Natural killer cell (primary cell): ENCODE data around the gene CKLF. TPM values are rescaled to one million over a fixed set of nuclear protein-coding genes. Genes with fewer than 3 reads are reported as not detected.

Source experiments
- ATAC-seq, 3 donors: fragments of 150-1000 bp in 2 of 3; fragments of 200-7000 bp in 1 of 3; cut with Tn5 transposase; 1 replicate in 1 of 3; 2 replicates in 2 of 3; pipeline ENCODE4 v1.10.0; 2021; ENCODE audit warnings: mild to moderate bottlenecking in 2 of 3, moderate library complexity in 2 of 3
- DNase-seq, 2 donors: peaks; one replicate each; pipeline versions ENCODE4 v3.0.0 to v3.0.0-alpha.2; 2013 to 2021; ENCODE audit warnings: mixed read lengths in 1 of 2
- H3K27ac ChIP-seq: one replicate; pipeline ENCODE4 v1.5.1; 2013; ENCODE audit warnings: mild to moderate bottlenecking, low read length
- H3K27me3 ChIP-seq: one replicate; pipeline ENCODE4 v1.6.1; 2013; ENCODE audit warnings: low read length; ENCODE audit not compliant: control insufficient read depth, insufficient read depth
- H3K36me3 ChIP-seq: one replicate; pipeline ENCODE4 v1.6.1; 2013; ENCODE audit warnings: low read length; ENCODE audit not compliant: control insufficient read depth, insufficient read depth
- H3K4me1 ChIP-seq: one replicate; pipeline ENCODE4 v1.6.1; 2013; ENCODE audit warnings: low read length; ENCODE audit not compliant: control insufficient read depth, insufficient read depth
- H3K4me3 ChIP-seq: one replicate; pipeline ENCODE4 v1.5.1; 2013; ENCODE audit warnings: low read length
- H3K9me3 ChIP-seq: one replicate; pipeline ENCODE4 v1.6.1; 2013; ENCODE audit warnings: low read length; ENCODE audit not compliant: control insufficient read depth, insufficient read depth
- H3K27ac Mint-ChIP-seq, 2 donors: one replicate each; pipeline ENCODE4 v1.8.0; 2022; ENCODE audit warnings: mild to moderate bottlenecking in 2 of 2, mixed read lengths in 2 of 2, moderate library complexity in 1 of 2
- H3K27me3 Mint-ChIP-seq, 2 donors: one replicate each; pipeline ENCODE4 v1.8.0; 2022; ENCODE audit warnings: low read depth in 2 of 2, mixed read lengths in 2 of 2
- H3K36me3 Mint-ChIP-seq: one replicate; pipeline ENCODE4 v1.8.0; 2022; ENCODE audit warnings: mixed read lengths
- H3K4me1 Mint-ChIP-seq, 2 donors: one replicate each; pipeline ENCODE4 v1.8.0; 2022; ENCODE audit warnings: mixed read lengths in 2 of 2
- H3K4me3 Mint-ChIP-seq: one replicate; pipeline ENCODE4 v1.8.0; 2022; ENCODE audit warnings: mild to moderate bottlenecking, moderate library complexity, mixed read lengths
- H3K9me3 Mint-ChIP-seq, 2 donors: one replicate each; pipeline ENCODE4 v1.8.0; 2022; ENCODE audit warnings: mixed read lengths in 2 of 2
- WGBS: methylation state at CpG from one replicate; pipeline ENCODE4 v1.1.7; 2013; ENCODE audit warnings: missing lambda C conversion rate; ENCODE audit not compliant: insufficient coverage; 5-methylcytosine and 5-hydroxymethylcytosine counted together
- intact Hi-C: fragments of 100-400 bp; cut with micrococcal nuclease; formaldehyde crosslinking; loops from one replicate; pipeline ENCODE4 v1.14.2; 2022
- total RNA-seq, 4 donors: library from RNA; stranded (reverse); fragments of 120-200 nt in 1 of 4; gene quantifications; one replicate each; pipeline versions ENCODE4 v1.2.3 to v1.2.4, GENCODE V29; 2013 to 2022
- TF ChIP-seq, protein P1 (sequence below): fragments of 200-600 bp; IDR thresholded peaks from one replicate; pipeline ENCODE4 v1.8.0; 2022; ENCODE audit warnings: antibody characterized with exemption

The CKLF gene
- total RNA-seq, 3 donors from 2014 or later (not counting 1 experiment from before 2014, with no cell fraction given) = 48.0 to 69.7 (median 54.6) TPM

- Histone ChIP-seq H3K27ac (peak overlapping the region; percentile 86), H3K9me3 (no peaks in the 10 kb centered on the region), H3K27me3 (no peaks in the 10 kb centered on the region), H3K4me1 (peaks cover 54% of the 10 kb centered on the region), H3K36me3 (no peaks in the 10 kb centered on the region), H3K4me3 (peak overlapping the region; percentile 59)
- peaks cover 0 to 2% of the 10 kb centered on the region in 2 donors for H3K27me3 Mint-ChIP-seq
- no peaks in the 10 kb centered on the region for H3K36me3 Mint-ChIP-seq
- 27% methylated on average over 9 of the region's 9 CpGs for WGBS
- peak overlapping the region; percentile 84 to 88 for H3K27ac Mint-ChIP-seq
- intact Hi-C loops = no loop called here
- no peak for DNase-seq
- TF ChIP-seq, protein P1, sequence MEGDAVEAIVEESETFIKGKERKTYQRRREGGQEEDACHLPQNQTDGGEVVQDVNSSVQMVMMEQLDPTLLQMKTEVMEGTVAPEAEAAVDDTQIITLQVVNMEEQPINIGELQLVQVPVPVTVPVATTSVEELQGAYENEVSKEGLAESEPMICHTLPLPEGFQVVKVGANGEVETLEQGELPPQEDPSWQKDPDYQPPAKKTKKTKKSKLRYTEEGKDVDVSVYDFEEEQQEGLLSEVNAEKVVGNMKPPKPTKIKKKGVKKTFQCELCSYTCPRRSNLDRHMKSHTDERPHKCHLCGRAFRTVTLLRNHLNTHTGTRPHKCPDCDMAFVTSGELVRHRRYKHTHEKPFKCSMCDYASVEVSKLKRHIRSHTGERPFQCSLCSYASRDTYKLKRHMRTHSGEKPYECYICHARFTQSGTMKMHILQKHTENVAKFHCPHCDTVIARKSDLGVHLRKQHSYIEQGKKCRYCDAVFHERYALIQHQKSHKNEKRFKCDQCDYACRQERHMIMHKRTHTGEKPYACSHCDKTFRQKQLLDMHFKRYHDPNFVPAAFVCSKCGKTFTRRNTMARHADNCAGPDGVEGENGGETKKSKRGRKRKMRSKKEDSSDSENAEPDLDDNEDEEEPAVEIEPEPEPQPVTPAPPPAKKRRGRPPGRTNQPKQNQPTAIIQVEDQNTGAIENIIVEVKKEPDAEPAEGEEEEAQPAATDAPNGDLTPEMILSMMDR = no peak
- ATAC-seq = no peak
- H3K9me3 Mint-ChIP-seq = no peaks in the 10 kb centered on the region
- H3K4me1 Mint-ChIP-seq = peaks cover 57 to 61% of the 10 kb centered on the region in 2 donors
- H3K4me3 Mint-ChIP-seq = peak overlapping the region; percentile 65
These were observed 3.5 kb upstream of the CKLF start for GRCh38 chr16:66548868-66549267.

GRCh38 chr16:66549284-66550131 is 2.9 kb upstream of the CKLF start, which contains the start of gene TK2:
TK2 (minus strand) TSS chr16:66550122; CDS start chr16:66550061, 61 bp downstream.
- Histone ChIP-seq H3K4me1 (peaks cover 61% of the 10 kb centered on the region), H3K36me3 (no peaks in the 10 kb centered on the region), H3K27me3 (no peaks in the 10 kb centered on the region), H3K4me3 (peak within 1 kb of the TSS; percentile 59), H3K27ac (peak within 1 kb of the TSS; percentile 86), H3K9me3 (no peaks in the 10 kb centered on the region)
- Mint-ChIP-seq H3K27me3 (peaks cover 0 to 2% of the 10 kb centered on the region in 2 donors), H3K36me3 (no peaks in the 10 kb centered on the region), H3K9me3 (no peaks in the 10 kb centered on the region), H3K4me1 (peaks cover 63 to 68% of the 10 kb centered on the region in 2 donors), H3K4me3 (peak within 1 kb of the TSS; percentile 89), H3K27ac (peak within 1 kb of the TSS; percentile 96 to 97)
- TF ChIP-seq, protein P1 = no peak
- ATAC-seq (peak; percentile 12 to 20 (median 17)), DNase-seq (peak; percentile 53 to 71)
- WGBS = 2% methylated on average over 80 of the region's 80 CpGs
- intact Hi-C loops = loop anchor here (2.0 to 5.0 kb wide), 2 partner anchors 33 to 53 kb away; partner anchors contain the start of gene CMTM3

DNA sequence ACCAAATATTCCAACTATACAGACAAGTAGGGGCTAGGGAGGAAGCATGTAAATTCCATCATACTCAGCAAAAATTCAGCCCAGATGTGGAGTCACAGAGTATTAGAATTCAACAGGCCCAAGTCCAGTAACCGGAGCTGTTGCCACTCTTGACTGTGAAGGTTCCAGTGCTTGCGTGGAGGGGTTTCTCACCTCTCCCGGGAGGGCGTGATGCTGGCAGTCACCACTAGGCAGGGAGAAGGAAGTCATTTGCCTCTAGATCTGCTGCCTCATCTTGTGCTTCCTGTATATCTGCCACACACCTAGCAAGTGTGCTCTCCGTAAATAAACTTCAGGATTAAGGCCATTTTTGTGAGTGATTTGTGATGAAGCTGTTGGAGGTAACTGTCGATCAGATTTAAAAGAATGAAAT is 1.0 kb upstream of the CKLF start:
- no peaks in the 10 kb centered on the region for H3K9me3 Mint-ChIP-seq
- Histone ChIP-seq H3K36me3 (peaks cover 3% of the 10 kb centered on the region), H3K9me3 (no peaks in the 10 kb centered on the region), H3K27ac (peak overlapping the region; percentile 82), H3K4me1 (peaks cover 68% of the 10 kb centered on the region), H3K27me3 (no peaks in the 10 kb centered on the region), H3K4me3 (no peak overlapping the region)
- H3K4me3 Mint-ChIP-seq = peak overlapping the region; percentile 89
- TF ChIP-seq, protein P1 = no peak
- peaks cover 0 to 2% of the 10 kb centered on the region in 2 donors for H3K27me3 Mint-ChIP-seq
- H3K4me1 Mint-ChIP-seq = peaks cover 82 to 86% of the 10 kb centered on the region in 2 donors
- ATAC-seq = peak in 2 of 3 donors; percentile 28 to 38
- 5% methylated on average over 6 of the region's 6 CpGs for WGBS
- H3K27ac Mint-ChIP-seq = peak overlapping the region; percentile 96 to 97
- no peaks in the 10 kb centered on the region for H3K36me3 Mint-ChIP-seq
- peak; percentile 44 to 83 for DNase-seq
- intact Hi-C loops = loop anchor here (2.0 to 5.0 kb wide), 2 partner anchors 35 to 51 kb away; partner anchors contain the start of gene CMTM3
